Hematopoietic multipotent progenitor cell treated with erythropoietin and hydrocortisone succinate and interleukin-3 and kit ligand, for 8 days (in vitro differentiated cells): ENCODE results near the gene MYL7.
"Not testable (repeated sequence)": the region's sequence is repeated elsewhere in the genome, so short reads cannot be mapped to it uniquely, and the experiment has no call there.

Experiments used
- DNase-seq: peaks from one replicate; pipeline ENCODE4 v3.0.0-alpha.2; 2015

The MYL7 gene

GRCh38 chr7:44141221-44141850 lies at the start of gene MYL7:
TSS of gene MYL7 (minus strand) at chr7:44141332. CDS start at chr7:44141305, 27 bp downstream.
- no peak for DNase-seq

- no peak for DNase-seq
Observed at GRCh38 chr7:44189993-44190872, 49.1 kb upstream of the MYL7 start.

- no peak for DNase-seq
Observed at GRCh38 chr7:44189286-44189992, 48.3 kb upstream of the MYL7 start, which contains the start of gene GCK. TSS of gene GCK (minus strand) at chr7:44189439. CDS start at chr7:44188953, 486 bp downstream.

- no peak for DNase-seq
Observed at GRCh38 chr7:44188480-44189225, 47.5 kb upstream of the MYL7 start.

- DNase-seq = no peak
Observed at GRCh38 chr7:44187636-44188416, 46.7 kb upstream of the MYL7 start.

- DNase-seq = no peak
Observed at GRCh38 chr7:44186736-44187135, 45.6 kb upstream of the MYL7 start.

- DNase-seq = no peak
Observed at GRCh38 chr7:44185729-44186128, 44.6 kb upstream of the MYL7 start.

- DNase-seq = no peak
Observed at GRCh38 chr7:44184873-44185446, 43.8 kb upstream of the MYL7 start.

- DNase-seq = no peak
Observed at GRCh38 chr7:44184206-44184872, 43.2 kb upstream of the MYL7 start.

- no peak for DNase-seq
Observed at GRCh38 chr7:44183386-44183785, 42.3 kb upstream of the MYL7 start.

GRCh38 chr7:44182827-44183226 lies 41.7 kb upstream of the MYL7 start:
- no peak for DNase-seq

- no peak for DNase-seq
Observed at GRCh38 chr7:44180631-44181030, 39.5 kb upstream of the MYL7 start.

- DNase-seq = no peak
Observed at GRCh38 chr7:44177570-44178131, 36.5 kb upstream of the MYL7 start.

- no peak for DNase-seq
Observed at GRCh38 chr7:44176486-44176885, 35.4 kb upstream of the MYL7 start.

GRCh38 chr7:44175730-44176129 lies 34.6 kb upstream of the MYL7 start:
- DNase-seq = no peak

- not testable (repeated sequence) for DNase-seq
Observed at GRCh38 chr7:44174694-44174948, 33.5 kb upstream of the MYL7 start.

- no peak for DNase-seq
Observed at GRCh38 chr7:44173911-44174693, 33.0 kb upstream of the MYL7 start.

GRCh38 chr7:44172803-44173424 lies 31.8 kb upstream of the MYL7 start:
- DNase-seq = no peak

GRCh38 chr7:44172352-44172751 lies 31.2 kb upstream of the MYL7 start:
- no peak for DNase-seq

GRCh38 chr7:44171901-44172300 lies 30.8 kb upstream of the MYL7 start:
- not testable (repeated sequence) for DNase-seq
